Neuronal stem cell (in vitro differentiated cells): ENCODE measurements around the gene MARK2.

Source experiments
- DNase-seq: peaks from one replicate; pipeline ENCODE4 v3.0.0-alpha.2; 2013; ENCODE audit warnings: low spot score
- H2AFZ ChIP-seq: one replicate; pipeline ENCODE4 v1.6.1; 2013; ENCODE audit warnings: mild to moderate bottlenecking, low read length, inconsistent platforms
- H2AK5ac ChIP-seq: 2 replicates; pipeline ENCODE4 v1.6.1; 2013; ENCODE audit warnings: low read depth, mild to moderate bottlenecking, inconsistent platforms, low read length, moderate library complexity, mixed read lengths
- H2BK120ac ChIP-seq: 2 replicates; pipeline ENCODE4 v1.6.1; 2013; ENCODE audit warnings: low read depth, mild to moderate bottlenecking, inconsistent platforms, low read length, moderate library complexity, mixed read lengths
- H2BK12ac ChIP-seq: one replicate; pipeline ENCODE4 v1.6.1; 2013; ENCODE audit warnings: low read length, inconsistent platforms
- H2BK15ac ChIP-seq: 2 replicates; pipeline ENCODE4 v1.6.1; 2013; ENCODE audit warnings: mild to moderate bottlenecking, low read length, inconsistent platforms, mixed read lengths
- H2BK5ac ChIP-seq: one replicate; pipeline ENCODE4 v1.6.1; 2013; ENCODE audit warnings: inconsistent platforms, mild to moderate bottlenecking, low read length, moderate library complexity
- H3K14ac ChIP-seq: one replicate; pipeline ENCODE4 v1.6.1; 2013; ENCODE audit warnings: low read length, inconsistent platforms
- H3K18ac ChIP-seq: 2 replicates; pipeline ENCODE4 v1.6.1; 2013; ENCODE audit warnings: low read length, inconsistent platforms
- H3K23ac ChIP-seq: 2 replicates; pipeline ENCODE4 v1.6.1; 2013; ENCODE audit warnings: low read depth, mild to moderate bottlenecking, mixed read lengths, low read length, inconsistent platforms; ENCODE audit not compliant: poor library complexity
- H3K27ac ChIP-seq: replicated peaks from 3 replicates; pipeline ENCODE4 v1.5.1; 2013; ENCODE audit warnings: low read length, inconsistent platforms
- H3K27me3 ChIP-seq, 3 experiments: 2 replicates each; pipeline ENCODE4 v1.6.1; 2013; ENCODE audit warnings: low read length in 3 of 3, mild to moderate bottlenecking in 2 of 3, inconsistent platforms in 1 of 3, low read depth in 1 of 3, mixed read lengths in 1 of 3, moderate library complexity in 1 of 3; ENCODE audit not compliant: control insufficient read depth in 3 of 3, insufficient read depth in 3 of 3
- H3K36me3 ChIP-seq, 2 donors: replicated peaks in 1 of 2; 2 replicates each; pipeline ENCODE4 v1.6.1; 2013; ENCODE audit warnings: low read length in 2 of 2; ENCODE audit not compliant: control insufficient read depth in 2 of 2, insufficient read depth in 2 of 2
- H3K4ac ChIP-seq: 2 replicates; pipeline ENCODE4 v1.6.1; 2013; ENCODE audit warnings: inconsistent platforms, mild to moderate bottlenecking, low read length, moderate library complexity
- H3K4me1 ChIP-seq, 2 donors: 1 replicate in 1 of 2; 2 replicates in 1 of 2; pipeline ENCODE4 v1.6.1; 2013; ENCODE audit warnings: low read length in 2 of 2, low read depth in 1 of 2; ENCODE audit not compliant: control insufficient read depth in 2 of 2, insufficient read depth in 1 of 2
- H3K4me2 ChIP-seq: one replicate; pipeline ENCODE4 v1.6.1; 2013; ENCODE audit warnings: mild to moderate bottlenecking, low read length, inconsistent platforms; ENCODE audit not compliant: insufficient read depth, poor library complexity, severe bottlenecking
- H3K4me3 ChIP-seq, 2 donors: 2 replicates each; pipeline ENCODE4 v1.5.1; 2013; ENCODE audit warnings: low read length in 2 of 2, mild to moderate bottlenecking in 2 of 2, inconsistent platforms in 1 of 2, moderate library complexity in 1 of 2
- H3K79me1 ChIP-seq: one replicate; pipeline ENCODE4 v1.6.1; 2013; ENCODE audit warnings: low read depth, mild to moderate bottlenecking, inconsistent platforms, low read length, moderate library complexity
- H3K9ac ChIP-seq: one replicate; pipeline ENCODE4 v1.6.1; 2013; ENCODE audit warnings: mild to moderate bottlenecking, low read depth, low read length, inconsistent platforms; ENCODE audit not compliant: poor library complexity
- H3K9me3 ChIP-seq, 2 donors: replicated peaks in 1 of 2; 2 replicates each; pipeline versions ENCODE3 to v1.6.1; 2013; ENCODE audit warnings: low read length in 2 of 2, mild to moderate bottlenecking in 2 of 2, inconsistent platforms in 1 of 2, low read depth in 1 of 2, mixed read lengths in 1 of 2, moderate library complexity in 1 of 2; ENCODE audit not compliant: control insufficient read depth in 2 of 2, insufficient read depth in 1 of 2
- H4K8ac ChIP-seq: one replicate; pipeline ENCODE4 v1.6.1; 2013; ENCODE audit warnings: low read depth, mild to moderate bottlenecking, inconsistent platforms, low read length, moderate library complexity
- H4K91ac ChIP-seq: one replicate; pipeline ENCODE4 v1.6.1; 2013; ENCODE audit warnings: low read length, low read depth, mild to moderate bottlenecking, inconsistent platforms; ENCODE audit not compliant: poor library complexity
- WGBS, 2 donors: extraction: QIAGEN DNeasy Blood & Tissue Kit; methylation state at CpG; one replicate each; pipeline ENCODE4 v1.1.7; 2013; ENCODE audit warnings: missing lambda C conversion rate in 2 of 2, mixed read lengths in 1 of 2; ENCODE audit not compliant: insufficient read length in 2 of 2, insufficient replicate concordance in 1 of 2; ENCODE audit errors: extremely low coverage in 2 of 2; 5-methylcytosine and 5-hydroxymethylcytosine counted together

Gene MARK2

GRCh38 chr11:63814383-63814736 is 24.6 kb upstream of the MARK2 start:
- H3K23ac ChIP-seq: no peak overlapping the region
- H3K9me3 ChIP-seq: no peaks in the 10 kb centered on the region
- peaks cover 10 to 17% of the 10 kb centered on the region in 2 donors for H3K4me1 ChIP-seq
- H3K4me3 ChIP-seq: peak overlapping the region; percentile 98 to 100
- H3K27me3 ChIP-seq: no peaks in the 10 kb centered on the region
- H3K4ac ChIP-seq: no peak overlapping the region
- peaks cover 20% of the 10 kb centered on the region for H3K79me1 ChIP-seq
- peaks cover 28 to 49% of the 10 kb centered on the region in 2 donors for H3K36me3 ChIP-seq
- H2BK12ac ChIP-seq: no peak overlapping the region
- peak overlapping the region; percentile 98 for H2BK5ac ChIP-seq
- peak overlapping the region; percentile 91 for H3K27ac ChIP-seq
- no peak overlapping the region for H2BK15ac ChIP-seq
- peak overlapping the region; percentile 88 for H2AK5ac ChIP-seq
- H3K4me2 ChIP-seq: peak overlapping the region; percentile 72
- no peak overlapping the region for H4K8ac ChIP-seq
- DNase-seq: no peak
- peak overlapping the region; percentile 87 for H2AFZ ChIP-seq
- H4K91ac ChIP-seq: no peak overlapping the region
- no peak overlapping the region for H3K18ac ChIP-seq
- H3K9ac ChIP-seq: peak overlapping the region; percentile 100
- H2BK120ac ChIP-seq: no peak overlapping the region
- WGBS, 2 donors: no CpG with 5 or more reads among the region's 7 CpGs
- no peak overlapping the region for H3K14ac ChIP-seq

GRCh38 chr11:63816166-63816565 is 22.7 kb upstream of the MARK2 start:
- Histone ChIP-seq H2BK5ac (no peak overlapping the region), H2AFZ (no peak overlapping the region), H3K27me3 (no peaks in the 10 kb centered on the region), H3K4me2 (no peak overlapping the region), H2BK15ac (no peak overlapping the region), H3K23ac (no peak overlapping the region), H4K91ac (no peak overlapping the region), H2AK5ac (no peak overlapping the region), H4K8ac (no peak overlapping the region), H3K4me1 (peaks cover 10 to 17% of the 10 kb centered on the region in 2 donors), H3K9ac (no peak overlapping the region), H2BK120ac (no peak overlapping the region), H3K4ac (no peak overlapping the region), H3K9me3 (peaks cover 3% of the 10 kb centered on the region in 2 donors), H3K27ac (no peak overlapping the region), H2BK12ac (no peak overlapping the region), H3K18ac (no peak overlapping the region), H3K36me3 (peaks cover 32 to 65% of the 10 kb centered on the region in 2 donors), H3K14ac (no peak overlapping the region), H3K4me3 (peak overlapping the region in 1 of 2 donors; percentile 12), H3K79me1 (peaks cover 19% of the 10 kb centered on the region)
- no CpG with 5 or more reads among the region's 6 CpGs for WGBS, 2 donors
- DNase-seq: no peak

- no CpG with 5 or more reads among the region's 3 CpGs for WGBS, 2 donors
- H3K9me3 ChIP-seq: peaks cover 3% of the 10 kb centered on the region in 2 donors
- no peak overlapping the region for H3K27ac ChIP-seq
- no peak overlapping the region for H2BK15ac ChIP-seq
- H3K36me3 ChIP-seq: peaks cover 38 to 71% of the 10 kb centered on the region in 2 donors
- H3K27me3 ChIP-seq: no peaks in the 10 kb centered on the region
- H3K4ac ChIP-seq: no peak overlapping the region
- no peak overlapping the region for H3K18ac ChIP-seq
- DNase-seq: no peak
- peaks cover 10 to 14% of the 10 kb centered on the region in 2 donors for H3K4me1 ChIP-seq
- no peak overlapping the region for H2AFZ ChIP-seq
- H4K91ac ChIP-seq: no peak overlapping the region
- no peak overlapping the region for H2BK120ac ChIP-seq
- H2AK5ac ChIP-seq: no peak overlapping the region
- no peak overlapping the region for H3K9ac ChIP-seq
- H2BK5ac ChIP-seq: no peak overlapping the region
- H3K14ac ChIP-seq: no peak overlapping the region
- peaks cover 19% of the 10 kb centered on the region for H3K79me1 ChIP-seq
- H3K4me2 ChIP-seq: no peak overlapping the region
- no peak overlapping the region for H3K4me3 ChIP-seq
- H2BK12ac ChIP-seq: no peak overlapping the region
- H4K8ac ChIP-seq: no peak overlapping the region
- H3K23ac ChIP-seq: no peak overlapping the region
These were observed 22.2 kb upstream of the MARK2 start for GRCh38 chr11:63816732-63817131.

- Histone ChIP-seq H2BK15ac (no peak overlapping the region), H3K79me1 (peaks cover 22% of the 10 kb centered on the region), H2BK5ac (no peak overlapping the region), H2AFZ (no peak overlapping the region), H3K18ac (no peak overlapping the region), H3K14ac (no peak overlapping the region), H4K8ac (no peak overlapping the region), H3K27ac (no peak overlapping the region), H3K4me1 (peaks cover 6 to 10% of the 10 kb centered on the region in 2 donors), H3K23ac (no peak overlapping the region), H2BK120ac (no peak overlapping the region), H3K9ac (no peak overlapping the region), H3K9me3 (peaks cover 3% of the 10 kb centered on the region in 2 donors), H3K27me3 (no peaks in the 10 kb centered on the region), H2BK12ac (no peak overlapping the region), H3K4me2 (no peak overlapping the region), H2AK5ac (no peak overlapping the region), H3K36me3 (peaks cover 49 to 83% of the 10 kb centered on the region in 2 donors), H3K4ac (no peak overlapping the region), H4K91ac (no peak overlapping the region), H3K4me3 (no peak overlapping the region)
- WGBS, 2 donors: no CpG with 5 or more reads among the region's 27 CpGs
- DNase-seq: no peak
These were observed 21.0 kb upstream of the MARK2 start for GRCh38 chr11:63817758-63818498.
